Esophagus mucosa (tissue), 1 donor: ENCODE data around the gene HOXB8. TPM values are rescaled to one million over a fixed set of nuclear protein-coding genes. Genes with fewer than 3 reads are reported as not detected.

Source experiments
- ATAC-seq: fragments of 200-7000 bp; cut with Tn5 transposase; one replicate; pipeline ENCODE4 v1.9.1; 2020
- total RNA-seq: library from RNA; stranded (reverse); gene quantifications from one replicate; pipeline ENCODE4 v1.2.4, GENCODE V29; 2023
- donor health status: DM: yes; HTN: yes; CAD: no.

HOXB8 gene
- total RNA-seq = not detected

DNA sequence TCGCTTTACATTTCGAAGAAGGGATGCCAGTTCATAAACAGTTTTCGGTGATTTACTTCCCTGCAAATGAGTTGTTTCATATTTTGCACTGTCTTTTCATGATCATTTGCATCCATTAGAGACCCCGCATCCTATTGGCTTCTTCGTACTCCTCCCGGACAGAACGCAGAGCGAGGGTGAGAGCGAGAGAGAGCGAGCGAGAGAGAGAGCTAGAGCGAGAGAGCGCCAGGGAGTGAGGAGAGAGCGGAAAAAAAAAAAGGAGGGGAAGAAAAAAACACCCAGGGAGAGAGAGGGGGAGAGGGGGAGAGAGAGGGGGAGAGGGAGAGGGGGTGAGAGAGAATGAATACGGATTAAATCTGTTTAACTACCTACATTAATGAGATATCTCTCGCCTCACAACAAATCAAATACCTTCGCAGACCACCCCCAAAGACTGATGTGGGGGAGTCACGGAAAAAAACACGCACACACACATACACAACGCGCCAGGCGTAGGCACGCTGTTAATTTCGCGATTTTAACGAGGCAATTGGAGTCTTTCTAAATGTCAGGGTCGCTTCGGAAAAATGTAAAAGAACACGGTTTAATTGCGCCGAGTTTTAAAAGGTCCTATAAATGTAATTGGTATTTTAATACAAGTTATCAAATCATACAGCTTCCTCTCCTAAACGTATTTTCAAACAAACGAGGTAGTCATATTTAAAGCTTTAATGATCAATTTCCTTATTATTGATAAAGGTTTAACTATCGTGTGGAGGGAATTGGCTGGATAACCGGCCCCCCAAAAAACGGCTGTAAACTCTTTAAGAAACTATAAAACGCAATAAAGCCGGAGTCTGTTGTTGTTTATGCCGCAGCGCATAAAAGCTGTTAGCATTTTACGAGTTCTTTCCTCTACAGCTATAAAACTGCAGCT, at the start of gene HOXB8:
TSS of gene HOXB8 (minus strand) at position 246 of the 916 bp plus-strand sequence. CDS start 588 bp downstream, outside the sequence.
- no peak for ATAC-seq

DNA sequence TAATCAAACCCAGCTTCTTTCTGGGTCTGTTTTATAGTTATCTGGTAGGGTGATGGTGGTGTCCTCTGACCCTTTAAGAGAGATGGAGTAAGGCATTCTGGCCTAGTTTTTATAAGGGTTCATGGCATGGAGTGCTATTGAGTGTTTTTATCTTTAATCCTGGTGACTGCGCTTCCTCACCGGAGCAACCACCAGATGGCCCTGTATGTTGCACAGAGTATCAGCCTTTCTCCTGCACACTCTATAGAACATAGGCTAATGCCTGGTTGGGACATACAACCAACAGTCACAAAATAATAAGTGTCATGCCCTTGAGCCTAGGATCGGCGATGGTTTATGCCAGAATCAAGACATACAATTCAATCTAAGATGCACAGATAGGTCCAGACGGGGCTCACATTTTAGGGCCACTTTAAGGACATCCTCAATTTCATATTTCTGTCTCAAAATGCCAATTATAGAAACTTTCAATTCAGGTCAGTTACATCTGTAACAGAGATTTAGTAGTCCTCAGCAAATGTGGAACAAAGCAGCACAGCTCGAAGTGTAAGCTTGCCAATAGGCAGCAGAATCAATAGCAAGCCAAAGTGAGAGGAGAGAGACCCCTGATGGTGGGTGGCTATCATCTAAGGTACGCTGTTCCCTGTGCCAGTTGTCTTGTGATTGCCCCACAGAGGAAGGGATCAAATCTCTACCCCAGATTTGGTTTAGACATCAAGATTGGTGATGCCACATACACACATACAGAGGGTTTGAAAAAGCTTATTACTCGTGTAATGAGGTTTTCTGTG, 48.2 kb upstream of the HOXB8 start:
- no peak for ATAC-seq

DNA sequence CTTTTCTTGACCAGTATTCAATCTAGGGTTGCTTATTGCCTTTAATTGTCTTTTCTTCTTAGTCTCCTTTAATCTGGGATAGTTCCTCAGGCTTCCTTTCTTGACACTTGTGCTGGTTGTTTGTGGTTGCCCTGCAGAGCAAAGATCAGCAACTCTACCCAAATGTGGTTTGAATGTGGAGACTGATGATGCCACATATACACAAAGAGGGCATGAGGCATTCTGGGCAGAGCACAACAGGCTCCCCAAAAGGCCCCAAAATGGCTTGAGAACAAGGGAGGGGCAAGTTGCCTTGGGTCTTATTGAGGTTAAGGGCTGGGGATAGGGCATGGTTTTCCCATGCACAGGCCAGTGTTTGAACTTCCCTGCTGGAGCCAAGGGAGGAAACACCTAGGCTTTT, 40.8 kb upstream of the HOXB8 start:
- no peak for ATAC-seq

DNA sequence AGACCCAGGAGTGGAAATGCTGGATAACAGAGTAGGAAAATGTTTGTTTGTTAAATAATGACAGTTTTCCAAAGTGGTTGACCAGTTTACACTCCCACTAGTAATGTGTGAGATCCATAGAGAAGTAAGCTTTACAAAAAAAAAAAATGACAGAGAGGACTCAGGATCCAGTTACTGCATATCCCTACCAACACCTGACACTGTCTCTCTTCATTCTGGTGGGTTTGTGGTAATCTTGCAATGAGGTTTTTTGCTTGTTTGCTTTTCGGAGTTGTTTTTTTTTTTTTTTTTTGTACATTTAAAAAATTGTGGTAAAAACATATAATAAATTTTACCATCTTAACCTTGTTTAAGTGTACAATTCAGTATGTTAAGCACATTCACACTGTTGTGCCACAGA, 34.6 kb upstream of the HOXB8 start:
- no peak for ATAC-seq

DNA sequence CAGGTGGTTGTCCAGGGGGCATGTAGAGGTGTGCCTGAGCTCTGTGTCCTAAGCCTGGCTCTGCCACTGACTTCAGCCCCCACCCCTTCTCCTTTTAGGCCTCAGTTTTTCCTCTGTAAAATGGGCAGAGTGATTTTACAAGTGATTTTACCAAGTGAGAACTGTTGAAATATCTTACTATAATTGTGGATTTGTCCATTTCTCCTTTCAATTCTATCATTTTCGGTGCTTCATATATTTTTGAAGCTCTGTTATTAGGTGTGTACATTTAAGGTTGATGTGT, 32.8 kb upstream of the HOXB8 start:
- ATAC-seq = no peak

DNA sequence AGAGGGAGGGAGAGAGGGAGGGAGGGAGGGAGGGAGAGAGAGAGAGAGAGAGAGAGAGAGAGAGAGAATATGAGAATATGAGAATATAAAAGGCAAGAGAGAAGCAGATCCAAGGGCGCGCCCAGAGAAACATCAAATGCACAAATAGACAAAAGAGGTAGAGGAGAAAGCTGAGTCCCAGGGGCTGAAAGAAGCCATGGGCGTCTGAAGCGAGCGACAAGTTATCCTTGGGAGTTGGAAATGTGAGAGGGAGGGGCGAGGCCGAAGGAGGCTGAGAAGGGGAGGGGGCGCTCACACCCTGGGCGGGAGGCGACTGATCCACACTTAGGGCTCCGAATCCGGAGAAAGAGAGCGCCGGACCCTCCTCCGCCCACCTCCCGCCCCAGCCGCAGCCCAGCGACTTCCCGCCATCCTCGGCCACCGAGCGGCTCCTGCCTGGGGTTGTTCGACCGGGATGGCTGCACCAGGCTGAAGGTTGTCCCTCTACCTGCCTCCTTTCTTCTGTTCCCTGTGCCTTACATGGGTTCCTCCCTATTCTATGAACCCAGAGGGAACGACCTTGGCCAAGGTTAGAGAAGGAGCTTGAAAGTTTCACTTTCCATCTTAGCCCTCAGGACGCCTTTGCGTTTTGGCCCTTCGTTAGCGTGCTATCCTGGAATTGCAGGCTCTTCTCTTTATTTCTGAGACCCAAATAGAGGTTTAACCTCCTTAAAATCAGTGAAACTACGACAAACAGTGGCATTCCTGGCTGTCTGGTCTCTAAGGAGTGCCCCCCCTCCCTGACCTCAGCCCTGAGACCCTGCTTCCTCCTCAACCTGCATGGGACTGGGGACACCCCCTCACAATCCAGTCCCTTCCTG, 32.2 kb upstream of the HOXB8 start:
- ATAC-seq = no peak

DNA sequence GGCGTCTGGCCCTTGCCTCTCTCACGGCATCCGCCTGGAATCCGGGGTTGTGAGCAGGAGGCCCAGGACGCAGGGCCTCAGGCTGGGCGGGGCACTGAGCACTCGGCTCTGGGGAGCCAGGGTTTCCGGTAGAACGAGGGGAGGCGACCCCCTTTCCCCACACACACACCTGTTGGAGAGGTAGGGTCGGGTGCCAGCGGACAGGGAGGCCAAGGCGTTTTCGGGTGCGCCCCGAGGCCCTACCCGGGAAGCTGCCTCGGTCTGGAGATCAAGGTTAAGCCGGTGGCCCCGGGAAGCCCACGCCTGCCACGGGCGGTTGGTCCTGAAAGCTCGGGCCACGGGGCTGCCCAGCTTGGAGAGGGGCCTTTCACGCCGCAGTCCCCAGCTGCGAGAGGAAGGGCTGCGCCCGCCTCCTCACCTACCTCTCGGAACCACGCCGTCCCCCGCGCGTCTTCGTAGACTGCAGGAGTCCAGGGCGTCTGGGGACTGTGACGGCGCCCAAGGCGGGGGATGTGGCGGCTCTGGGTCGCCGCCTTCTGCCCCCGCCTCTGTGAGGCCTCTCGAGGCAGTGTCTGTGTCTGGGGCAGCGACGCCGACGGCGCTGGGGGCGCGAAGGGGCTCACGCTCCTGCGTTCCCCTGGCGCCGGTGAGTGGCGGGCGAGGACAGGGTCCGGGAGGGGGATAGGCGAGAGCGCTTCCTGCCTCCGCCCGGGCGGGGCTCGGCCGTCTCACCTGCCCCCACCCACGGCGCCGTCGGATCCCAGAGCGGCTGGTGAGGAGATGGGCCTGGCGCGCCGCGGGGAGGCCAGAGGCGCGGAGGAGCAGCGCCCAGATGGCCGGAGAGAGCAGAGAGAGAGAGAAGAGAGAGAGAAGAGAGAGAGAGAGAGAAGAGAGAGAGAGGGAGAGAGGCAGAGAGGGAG, 31.4 kb upstream of the HOXB8 start:
- ATAC-seq = peak; percentile 8

DNA sequence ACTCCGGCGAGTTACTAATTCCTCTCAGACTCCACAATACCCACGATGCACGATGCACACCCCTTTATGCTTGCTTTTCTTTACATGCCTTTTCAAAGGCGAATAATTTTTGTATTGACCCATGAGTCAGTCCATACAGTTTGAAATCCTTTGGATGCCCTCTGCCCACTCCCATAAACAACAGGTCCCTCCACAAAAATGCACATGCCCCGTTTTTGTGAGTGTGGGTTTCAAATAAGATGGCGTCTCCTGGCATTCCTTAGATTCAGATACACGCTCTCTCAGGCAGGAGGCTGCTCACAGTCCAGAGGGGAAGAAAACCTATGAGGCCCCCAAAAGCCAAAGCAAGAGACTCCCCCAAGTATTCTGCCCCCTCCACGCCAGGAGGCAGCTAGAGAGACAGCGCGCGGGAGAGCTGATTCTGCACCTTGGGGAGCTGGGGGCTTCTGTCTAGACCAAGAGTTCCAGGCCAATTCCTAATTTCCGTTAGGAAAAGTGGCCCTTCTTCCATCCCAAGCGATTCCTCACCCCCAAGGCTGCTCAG, 30.6 kb upstream of the HOXB8 start:
- ATAC-seq = no peak

DNA sequence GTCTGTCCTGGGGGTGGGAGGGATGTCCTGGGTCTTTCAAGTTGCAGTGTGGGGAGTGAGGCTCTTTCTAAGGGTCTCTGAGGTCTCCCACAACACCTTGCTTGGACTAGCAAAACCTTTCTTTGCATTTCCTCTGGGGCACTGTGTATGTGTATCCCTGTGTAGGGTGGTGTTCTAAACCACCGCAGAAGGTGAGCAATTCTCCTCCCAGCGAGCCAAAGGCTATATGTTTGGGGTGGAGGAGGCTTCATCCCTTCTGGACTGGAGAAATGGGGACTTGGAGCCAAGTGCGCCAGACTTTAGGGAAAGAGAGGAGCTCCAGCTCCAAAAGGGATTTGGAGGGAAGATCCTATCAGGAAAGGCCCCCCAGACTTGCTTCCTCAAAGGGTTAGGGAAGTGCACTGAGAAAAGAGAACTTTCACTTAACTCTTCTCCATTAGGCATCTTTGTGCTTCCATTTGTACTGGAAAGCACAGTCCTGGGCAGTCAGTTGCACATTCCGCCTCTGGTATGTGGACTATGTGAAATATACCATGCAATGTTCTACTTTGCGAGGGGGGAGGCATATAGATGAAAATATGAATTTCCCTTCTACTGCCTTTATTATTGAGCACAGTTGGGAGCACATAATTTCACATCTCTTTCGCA, 29.9 kb upstream of the HOXB8 start:
- ATAC-seq = no peak

DNA sequence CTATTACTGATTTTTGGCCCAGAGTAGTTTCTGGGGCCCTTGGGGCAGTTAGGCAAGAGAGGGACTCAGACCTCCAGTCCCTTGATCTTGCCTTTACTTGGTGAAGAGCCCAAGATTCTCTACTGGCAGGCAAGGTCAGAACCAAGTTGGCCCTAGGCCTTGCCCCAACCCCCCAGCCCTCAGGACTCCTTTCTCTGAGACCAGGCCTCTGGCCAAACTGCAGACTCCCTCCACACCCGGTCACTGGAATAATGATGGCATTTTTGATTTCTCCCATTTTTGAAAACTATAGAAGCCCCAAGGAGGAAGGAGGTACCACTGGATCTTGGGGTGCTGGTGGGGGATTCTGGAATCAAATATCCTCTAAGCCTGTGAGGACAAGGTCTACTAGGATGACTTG, 29.1 kb upstream of the HOXB8 start:
- no peak for ATAC-seq

DNA sequence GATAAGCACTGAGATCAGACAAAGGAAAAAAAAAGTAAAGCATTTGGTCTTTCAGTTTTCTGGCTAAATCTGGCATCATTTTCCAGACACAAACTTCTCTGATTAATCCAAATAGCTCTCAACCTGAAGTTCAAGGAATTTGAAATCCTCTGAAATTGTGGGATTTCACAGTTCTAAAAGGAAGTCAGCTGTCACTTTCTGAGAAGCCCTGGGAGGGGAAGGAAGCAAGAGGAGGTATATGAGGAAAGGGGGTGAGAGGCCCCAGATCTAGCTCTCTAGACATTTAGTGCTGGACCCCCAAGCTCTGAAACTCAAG, 28.6 kb upstream of the HOXB8 start:
- no peak for ATAC-seq

DNA sequence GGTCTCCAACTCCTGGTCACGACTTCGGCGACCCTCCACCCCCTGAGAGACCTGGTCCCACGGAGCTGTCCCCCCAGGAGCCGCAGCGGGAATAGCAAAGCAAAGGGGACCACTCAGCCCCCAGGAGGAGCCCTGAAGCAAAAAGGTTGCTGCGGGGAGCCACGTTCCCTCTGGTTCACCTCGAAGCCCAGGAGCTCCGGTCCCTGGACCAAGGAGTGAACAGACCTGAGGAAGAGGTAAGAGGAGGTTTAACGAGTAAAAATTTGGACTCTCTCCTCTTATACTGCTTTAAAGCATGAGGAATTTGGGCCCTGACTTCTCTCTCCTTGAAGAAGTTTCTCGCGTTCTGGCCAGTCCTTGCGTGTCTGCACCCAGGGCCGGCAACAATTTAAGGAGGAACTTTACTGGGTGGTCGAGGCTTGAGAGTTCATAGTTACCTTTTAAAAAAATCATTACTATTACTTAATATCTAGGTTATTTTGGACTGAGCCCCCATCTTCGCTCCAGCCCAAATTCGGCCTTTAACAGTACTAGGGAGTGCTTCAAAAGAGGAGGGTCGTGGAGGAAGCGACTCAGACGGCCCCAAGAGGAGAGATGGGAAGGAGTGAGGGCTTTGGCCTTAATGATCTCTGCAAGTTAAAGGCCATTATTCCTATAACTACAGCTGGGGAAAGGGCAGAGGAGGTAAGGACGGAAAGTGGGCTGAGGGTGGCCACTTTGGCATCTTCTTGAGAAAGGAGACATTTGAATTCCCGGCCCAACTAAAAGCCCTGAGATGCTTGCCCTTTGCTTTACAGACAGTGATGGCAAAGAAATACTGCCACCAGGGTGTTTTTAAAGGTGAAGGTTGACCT, 28.0 kb upstream of the HOXB8 start:
- ATAC-seq = no peak

DNA sequence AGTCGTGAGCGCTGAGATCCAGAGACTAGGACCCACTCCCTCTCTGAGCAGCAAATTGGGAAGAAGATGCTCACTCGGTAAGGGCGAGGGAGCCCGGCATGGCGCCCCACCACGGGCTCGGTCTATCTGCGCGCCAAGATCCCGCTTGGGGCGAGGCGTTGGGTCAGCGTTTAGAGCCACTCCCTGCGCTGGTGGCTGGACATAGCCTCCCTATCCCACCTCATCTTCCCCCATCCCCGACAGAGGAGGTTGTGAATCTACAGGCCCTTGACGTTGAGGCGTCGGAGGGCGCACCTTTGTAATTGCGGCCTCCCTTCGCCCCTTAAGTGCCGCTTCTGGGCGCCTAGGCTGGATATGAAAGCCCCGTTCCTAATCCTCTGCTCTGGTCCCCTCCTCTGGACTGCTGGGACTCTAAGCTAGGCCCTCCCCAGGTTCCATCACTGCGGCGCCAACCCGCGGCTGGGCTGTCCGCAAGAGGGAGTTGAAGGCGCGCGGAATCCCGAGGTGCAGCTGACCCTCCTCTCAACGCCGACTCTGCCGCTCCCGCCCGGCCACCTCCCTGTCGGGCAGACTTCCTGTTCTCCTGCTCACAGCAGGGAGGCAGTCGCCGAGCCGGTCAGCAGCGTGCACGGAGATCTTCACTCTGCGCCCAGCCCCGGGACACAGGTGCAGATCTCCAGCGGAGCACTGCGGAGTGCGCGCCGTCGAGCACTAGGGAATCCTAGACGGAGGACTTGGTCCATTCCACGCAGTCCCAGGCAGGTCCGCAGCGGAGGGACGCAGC, 27.2 kb upstream of the HOXB8 start:
- no peak for ATAC-seq

DNA sequence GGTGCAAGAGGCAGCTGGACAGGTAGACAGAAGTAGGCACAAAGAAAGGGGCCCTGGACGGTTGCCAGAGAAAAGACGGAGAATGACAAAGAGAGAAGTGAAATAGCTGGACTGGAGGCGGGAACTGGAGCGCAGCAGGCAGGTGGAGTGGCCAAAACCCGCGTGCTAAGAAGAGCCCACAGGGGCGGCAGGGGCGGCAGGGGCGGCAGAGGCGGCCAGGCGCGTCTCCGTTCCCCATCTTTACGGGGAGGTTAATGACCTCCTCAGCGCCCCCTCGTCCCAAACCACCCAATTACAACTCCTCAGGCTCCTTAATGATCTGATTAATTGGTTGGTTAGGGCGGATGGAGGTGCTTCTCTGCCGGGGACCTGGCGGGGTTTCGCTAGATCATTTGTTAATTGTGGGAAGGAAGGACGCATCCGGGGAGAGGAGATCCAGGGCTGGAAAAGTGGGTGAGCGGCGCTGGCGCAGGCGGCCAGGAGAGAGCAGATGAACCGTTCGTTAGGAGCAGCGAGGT, 26.5 kb upstream of the HOXB8 start:
- no peak for ATAC-seq

DNA sequence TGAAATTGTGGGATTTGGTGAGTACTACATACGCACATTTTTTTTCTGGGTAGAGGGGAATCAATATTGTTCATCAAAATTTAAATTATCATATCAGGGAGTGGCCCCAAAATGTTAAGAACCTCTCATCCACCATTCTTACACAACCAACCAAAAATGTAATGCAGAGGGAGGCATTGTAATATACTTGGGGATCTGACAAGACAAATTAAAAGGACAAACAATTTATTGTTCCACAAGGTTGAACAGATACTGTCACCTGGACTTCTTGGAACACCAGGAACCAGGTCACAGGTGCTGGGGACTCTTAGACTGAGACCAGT, 25.7 kb upstream of the HOXB8 start:
- no peak for ATAC-seq

DNA sequence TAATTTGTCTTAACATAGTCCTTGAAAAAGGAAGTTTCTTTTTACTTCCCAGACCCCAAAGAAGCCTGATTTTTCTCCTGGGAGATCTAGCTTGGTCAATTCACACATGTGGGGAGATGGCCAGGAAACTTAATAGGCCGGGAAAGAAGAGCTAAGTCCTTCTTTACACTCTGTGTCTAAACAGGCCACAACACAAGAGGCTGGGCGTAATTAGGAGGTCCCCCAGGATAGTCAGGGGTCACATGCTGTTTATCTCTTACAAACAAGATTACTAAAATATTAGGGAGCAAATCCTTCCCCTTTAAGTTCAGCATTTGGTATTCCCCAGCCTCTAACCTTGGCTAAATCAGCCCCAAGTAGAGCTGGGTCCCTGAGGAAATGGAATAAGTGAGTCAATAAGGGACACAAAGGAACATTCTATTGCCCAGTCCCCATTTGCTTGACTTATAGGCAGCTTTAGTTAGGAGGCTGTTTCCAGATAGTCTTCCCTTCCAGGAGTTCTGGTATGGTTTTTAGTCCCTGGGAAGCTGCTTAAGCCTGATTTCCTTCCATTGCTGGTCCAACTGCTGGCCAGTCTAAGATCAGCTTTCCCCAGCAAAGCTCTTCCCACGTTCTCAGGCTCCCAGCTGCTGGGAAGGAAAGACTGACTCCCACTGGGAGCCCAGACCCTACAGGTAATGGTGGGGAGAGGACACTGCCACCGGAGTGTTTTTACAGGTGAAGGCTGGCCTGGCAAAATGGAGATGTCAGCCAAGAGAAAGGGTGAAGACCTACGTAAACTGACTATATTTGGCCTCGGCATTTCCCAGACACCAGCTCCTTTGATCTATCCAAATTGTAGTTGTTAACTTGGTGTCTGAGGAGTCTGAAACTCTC, 25.1 kb upstream of the HOXB8 start:
- ATAC-seq = no peak

DNA sequence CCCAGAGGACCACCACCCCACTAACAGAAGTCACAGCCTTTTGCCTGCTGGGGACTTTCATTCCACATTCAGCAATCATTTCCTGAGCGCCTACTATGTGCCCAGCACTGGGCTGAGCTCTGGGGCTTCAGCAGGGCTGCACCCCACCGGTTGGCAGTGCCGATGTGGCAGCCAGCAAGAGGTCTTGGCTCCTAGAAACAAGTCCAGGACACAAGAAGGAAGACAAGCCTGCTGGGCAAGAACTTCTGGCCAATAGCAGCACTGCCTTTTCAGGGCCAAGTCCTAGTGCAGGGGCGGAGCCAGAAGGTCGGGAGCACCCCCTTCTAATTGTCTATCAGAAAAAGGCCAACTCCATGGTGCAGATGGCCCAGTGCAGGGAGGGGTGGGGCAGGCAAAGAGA, 24.0 kb upstream of the HOXB8 start:
- ATAC-seq = no peak
